Measurements from ENCODE around the gene SLC30A4.
"Not testable (repeated sequence)": the region's sequence is repeated elsewhere in the genome, so short reads cannot be mapped to it uniquely, and the experiment has no call there.

Gene SLC30A4

GRCh38 chr15:45522328-45523165 lies at the start of gene SLC30A4:
SLC30A4 (minus strand) TSS chr15:45522755; CDS start chr15:45522354, 401 bp downstream.
- DNase-seq, result peak in 3 of 4 experiments; percentile 22 to 41 (median 31)

- no peak for DNase-seq
Observed at GRCh38 chr15:45555934-45556608, 33.5 kb upstream of the SLC30A4 start.

- no peak for DNase-seq
Observed at GRCh38 chr15:45551676-45552075, 29.1 kb upstream of the SLC30A4 start.

GRCh38 chr15:45550436-45550835 lies 27.9 kb upstream of the SLC30A4 start:
- DNase-seq, result no peak

GRCh38 chr15:45549541-45550220 lies 27.1 kb upstream of the SLC30A4 start:
- no peak for DNase-seq

GRCh38 chr15:45548753-45549520 lies 26.4 kb upstream of the SLC30A4 start:
- DNase-seq, result no peak

- no peak for DNase-seq
Observed at GRCh38 chr15:45546789-45547188, 24.2 kb upstream of the SLC30A4 start.

- DNase-seq, result no peak
Observed at GRCh38 chr15:45544266-45545023, 21.9 kb upstream of the SLC30A4 start.

- DNase-seq, result no peak
Observed at GRCh38 chr15:45543051-45543450, 20.5 kb upstream of the SLC30A4 start.

GRCh38 chr15:45540531-45540930 lies 18.0 kb upstream of the SLC30A4 start:
- no peak for DNase-seq

- no peak for DNase-seq
Observed at GRCh38 chr15:45539680-45540079, 17.1 kb upstream of the SLC30A4 start.

GRCh38 chr15:45536934-45537333 lies 14.4 kb upstream of the SLC30A4 start:
- no peak for DNase-seq

- DNase-seq, result no peak
Observed at GRCh38 chr15:45535486-45536042, 13.0 kb upstream of the SLC30A4 start.

- DNase-seq, result no peak
Observed at GRCh38 chr15:45534821-45535220, 12.3 kb upstream of the SLC30A4 start.

- not testable (repeated sequence) for DNase-seq
Observed at GRCh38 chr15:45532892-45533291, 10.3 kb upstream of the SLC30A4 start.

- no peak for DNase-seq
Observed at GRCh38 chr15:45529613-45530012, 7.1 kb upstream of the SLC30A4 start.

- DNase-seq, result no peak
Observed at GRCh38 chr15:45527086-45527485, 4.5 kb upstream of the SLC30A4 start.

GRCh38 chr15:45523166-45523460 lies 558 bp upstream of the SLC30A4 start:
- DNase-seq, result no peak

GRCh38 chr15:45521596-45522327 lies 793 bp downstream of the SLC30A4 start:
- no peak for DNase-seq

- DNase-seq, result no peak
Observed at GRCh38 chr15:45510758-45511280, 11.7 kb downstream of the SLC30A4 start.

GRCh38 chr15:45507143-45507542 lies 15.4 kb downstream of the SLC30A4 start:
- DNase-seq, result not testable (repeated sequence)
